ENCODE measurements around the gene RAB27B. TPM values are rescaled to one million over a fixed set of nuclear protein-coding genes. Genes with fewer than 3 reads are reported as not detected.
"Not testable (repeated sequence)": the region's sequence is repeated elsewhere in the genome, so short reads cannot be mapped to it uniquely, and the experiment has no call there.

The RAB27B gene
- total RNA-seq, 4 donors from 2014 or later = 0.32 to 1.8 (median 0.76) TPM

DNA sequence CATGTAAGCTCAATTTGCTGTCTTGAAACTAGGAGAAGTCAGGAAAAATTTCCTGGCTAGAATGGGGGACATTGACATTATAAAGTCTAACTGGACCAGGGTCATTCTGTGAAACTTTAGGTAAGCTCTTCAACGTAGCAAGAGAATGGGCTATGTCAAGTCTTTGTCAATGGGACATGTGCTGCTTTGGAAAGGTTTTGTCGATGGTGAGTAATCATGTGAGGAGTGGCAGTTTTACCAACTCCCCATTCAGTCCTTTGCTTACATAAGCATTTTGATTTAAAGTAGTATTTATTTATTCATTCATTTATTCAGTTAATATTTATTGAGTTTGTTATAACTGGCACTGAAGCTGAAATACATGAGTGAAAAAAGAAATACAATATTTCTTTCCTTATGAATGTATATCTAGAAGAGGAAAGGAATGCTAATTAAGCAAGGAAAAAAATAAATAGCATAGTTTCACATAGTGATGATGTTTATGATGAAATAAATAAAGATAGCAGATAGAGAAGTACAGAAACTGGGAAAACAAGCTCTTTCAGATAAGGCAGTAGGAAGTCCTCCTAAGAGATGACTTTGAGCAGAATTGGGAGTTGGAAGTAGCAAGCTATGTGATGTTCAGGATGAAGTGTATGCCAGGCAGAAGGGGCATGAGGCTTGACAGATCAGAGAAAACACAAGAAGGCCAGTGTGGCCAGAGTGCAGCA is 25.4 kb upstream of the RAB27B start:
- ATAC-seq (ENCODE audit: low FRiP score) = no peak
- no peak for DNase-seq (ENCODE audit: low spot score)
- TF ChIP-seq, protein P1, sequence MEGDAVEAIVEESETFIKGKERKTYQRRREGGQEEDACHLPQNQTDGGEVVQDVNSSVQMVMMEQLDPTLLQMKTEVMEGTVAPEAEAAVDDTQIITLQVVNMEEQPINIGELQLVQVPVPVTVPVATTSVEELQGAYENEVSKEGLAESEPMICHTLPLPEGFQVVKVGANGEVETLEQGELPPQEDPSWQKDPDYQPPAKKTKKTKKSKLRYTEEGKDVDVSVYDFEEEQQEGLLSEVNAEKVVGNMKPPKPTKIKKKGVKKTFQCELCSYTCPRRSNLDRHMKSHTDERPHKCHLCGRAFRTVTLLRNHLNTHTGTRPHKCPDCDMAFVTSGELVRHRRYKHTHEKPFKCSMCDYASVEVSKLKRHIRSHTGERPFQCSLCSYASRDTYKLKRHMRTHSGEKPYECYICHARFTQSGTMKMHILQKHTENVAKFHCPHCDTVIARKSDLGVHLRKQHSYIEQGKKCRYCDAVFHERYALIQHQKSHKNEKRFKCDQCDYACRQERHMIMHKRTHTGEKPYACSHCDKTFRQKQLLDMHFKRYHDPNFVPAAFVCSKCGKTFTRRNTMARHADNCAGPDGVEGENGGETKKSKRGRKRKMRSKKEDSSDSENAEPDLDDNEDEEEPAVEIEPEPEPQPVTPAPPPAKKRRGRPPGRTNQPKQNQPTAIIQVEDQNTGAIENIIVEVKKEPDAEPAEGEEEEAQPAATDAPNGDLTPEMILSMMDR (IDR thresholded peaks at IDR 0.05) = no peak

- no peak for ATAC-seq (ENCODE audit: low FRiP score)
Measured at GRCh38 chr18:54805571-54806334, 22.5 kb upstream of the RAB27B start.

GRCh38 chr18:54806526-54806925 is 21.8 kb upstream of the RAB27B start:
- TF ChIP-seq, protein P1 (IDR thresholded peaks at IDR 0.05) = no peak
- DNase-seq (ENCODE audit: low spot score) = no peak
- ATAC-seq (ENCODE audit: low FRiP score) = no peak

More at GRCh38 chr18:54805571-54806334, 22.5 kb upstream of the RAB27B start:
- TF ChIP-seq, protein P1 (IDR thresholded peaks at IDR 0.05) = no peak
- DNase-seq (ENCODE audit: low spot score) = no peak

DNA sequence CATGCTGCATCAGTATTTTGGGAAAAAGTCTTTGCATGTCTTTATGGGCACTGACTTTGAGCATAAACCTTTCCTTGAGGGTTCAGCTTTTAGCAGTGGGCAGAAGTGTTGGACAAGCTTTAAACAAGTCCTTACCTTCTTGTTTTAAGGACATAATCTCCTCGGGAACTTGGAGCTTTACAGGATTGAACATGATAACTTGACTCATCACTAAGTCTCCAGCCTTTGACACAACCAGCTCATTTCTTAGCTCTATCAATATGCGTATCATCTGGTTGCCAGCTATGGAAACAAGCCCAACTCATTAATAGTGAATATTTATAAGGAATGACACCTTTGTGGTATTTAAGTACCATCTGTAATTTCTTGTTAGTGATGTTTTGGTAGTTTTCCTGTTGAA is 21.0 kb upstream of the RAB27B start:
- ATAC-seq (ENCODE audit: low FRiP score) (no peak), DNase-seq (ENCODE audit: low spot score) (no peak)
- TF ChIP-seq, protein P1 (IDR thresholded peaks at IDR 0.05) = no peak

DNA sequence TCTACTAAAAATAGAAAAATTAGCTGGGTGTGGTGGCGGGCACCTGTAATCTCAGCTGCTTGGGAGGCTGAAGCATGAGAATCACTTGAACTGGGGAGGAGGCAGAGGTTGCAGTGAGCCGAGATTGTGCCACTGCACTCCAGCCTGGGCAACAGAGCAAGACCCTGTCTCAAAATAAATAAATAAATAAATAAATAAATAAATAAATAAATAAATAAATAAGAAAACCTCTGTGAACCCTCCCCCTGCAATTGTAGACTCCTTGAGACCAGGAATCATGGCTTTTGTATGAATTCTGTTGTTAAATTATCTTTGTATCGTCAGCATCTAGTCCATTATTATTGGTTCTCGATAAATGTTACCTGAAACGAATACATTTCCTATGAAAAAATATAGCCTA is 17.6 kb upstream of the RAB27B start:
- ATAC-seq (ENCODE audit: low FRiP score); DNase-seq (ENCODE audit: low spot score): not testable (repeated sequence)

DNA sequence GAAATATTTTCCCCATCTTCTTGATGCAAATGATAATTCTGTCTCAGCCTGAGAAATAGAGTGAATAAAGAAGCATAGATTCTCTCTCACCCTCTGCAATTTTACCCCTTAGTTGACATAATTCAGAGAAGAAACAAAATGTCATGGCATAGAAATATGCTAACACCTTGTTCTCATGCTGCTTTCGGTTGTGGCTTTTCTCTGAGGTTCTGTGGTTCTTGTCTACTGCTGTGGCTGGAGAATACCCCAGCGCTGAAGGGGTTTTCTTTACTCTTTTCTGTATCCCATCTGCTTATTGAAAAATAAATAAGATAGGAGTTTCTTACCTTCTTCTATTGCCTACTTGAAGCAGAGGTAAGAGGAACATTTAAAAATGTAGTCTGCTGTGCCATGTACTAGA is 15.4 kb upstream of the RAB27B start:
- DNase-seq (ENCODE audit: low spot score) (no peak), ATAC-seq (ENCODE audit: low FRiP score) (no peak)
- TF ChIP-seq, protein P1 (IDR thresholded peaks at IDR 0.05) = no peak

DNA sequence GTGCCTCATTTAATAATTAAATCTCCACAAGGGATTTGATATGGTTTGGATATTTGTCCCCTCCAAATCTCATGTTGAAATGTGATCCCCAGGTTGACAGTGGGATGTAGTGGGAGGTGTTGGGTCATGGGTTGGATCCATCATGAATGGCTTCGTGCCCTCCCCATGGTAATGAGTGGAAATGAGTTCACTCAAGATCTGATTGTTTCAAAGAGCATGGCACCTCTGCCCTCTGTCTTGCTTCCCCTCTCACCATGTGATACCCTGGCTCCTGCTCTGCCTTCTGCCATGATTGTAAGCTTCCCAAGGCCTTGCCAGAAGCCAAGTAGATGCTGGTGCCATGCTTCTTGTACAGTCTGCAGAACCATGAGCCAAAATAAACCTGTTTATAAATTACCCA is 15.0 kb upstream of the RAB27B start:
- TF ChIP-seq, protein P1 (IDR thresholded peaks at IDR 0.05) = no peak
- no peak for ATAC-seq (ENCODE audit: low FRiP score)
- no peak for DNase-seq (ENCODE audit: low spot score)

Measured in omental fat pad (tissue), 4 donors.